Loucy (cell line): ENCODE measurements around the gene NPRL2.

Experiments used
- CTCF ChIP-seq: fragments of 200-600 bp; sonication (generic); conservative IDR thresholded peaks from 2 replicates; pipeline ENCODE4 v1.5.1; 2014; ENCODE audit warnings: mild to moderate bottlenecking, antibody characterized with exemption, low read length
- EZH2phosphoT487 ChIP-seq: fragments of 200-600 bp; IDR thresholded peaks from 2 replicates; pipeline ENCODE4 v1.6.1; 2018; ENCODE audit warnings: antibody characterized with exemption, mild to moderate bottlenecking, moderate library complexity, borderline replicate concordance

- TF ChIP-seq CTCF = no peak
- TF ChIP-seq EZH2phosphoT487 = no peak
These were observed 36.2 kb downstream of the NPRL2 start for GRCh38 chr3:50314342-50314741.
